Middle frontal gyrus (tissue), 1 donor: ENCODE data around the gene RCSD1.
"Not testable (repeated sequence)": the region's sequence is repeated elsewhere in the genome, so short reads cannot be mapped to it uniquely, and the experiment has no call there.

Experiments used
- DNase-seq: peaks from one replicate; pipeline ENCODE4 v3.0.0-alpha.2; 2015; ENCODE audit warnings: low spot score; ENCODE audit errors: extremely low spot score

The RCSD1 gene

GRCh38 chr1:167629681-167630567 is at the start of gene RCSD1:
RCSD1 (plus strand) TSS chr1:167630232; CDS start chr1:167630424, 192 bp downstream.
- DNase-seq = no peak

- DNase-seq = no peak
These were observed 48.0 kb upstream of the RCSD1 start for GRCh38 chr1:167582064-167582463.

- DNase-seq = no peak
These were observed 47.3 kb upstream of the RCSD1 start for GRCh38 chr1:167582722-167583121.

- no peak for DNase-seq
These were observed 45.5 kb upstream of the RCSD1 start for GRCh38 chr1:167584581-167584980.

- no peak for DNase-seq
These were observed 42.7 kb upstream of the RCSD1 start for GRCh38 chr1:167587342-167587741.

GRCh38 chr1:167587872-167588271 is 42.2 kb upstream of the RCSD1 start:
- DNase-seq = no peak

GRCh38 chr1:167588361-167588760 is 41.7 kb upstream of the RCSD1 start:
- no peak for DNase-seq

GRCh38 chr1:167592475-167592874 is 37.6 kb upstream of the RCSD1 start:
- DNase-seq = no peak

GRCh38 chr1:167593860-167594259 is 36.2 kb upstream of the RCSD1 start:
- no peak for DNase-seq

- no peak for DNase-seq
These were observed 35.2 kb upstream of the RCSD1 start for GRCh38 chr1:167594822-167595221.

- no peak for DNase-seq
These were observed 30.0 kb upstream of the RCSD1 start for GRCh38 chr1:167599957-167600581.

GRCh38 chr1:167601442-167602383 is 28.3 kb upstream of the RCSD1 start:
- no peak for DNase-seq

- no peak for DNase-seq
These were observed 27.2 kb upstream of the RCSD1 start for GRCh38 chr1:167602840-167603239.

- no peak for DNase-seq
These were observed 24.5 kb upstream of the RCSD1 start for GRCh38 chr1:167605576-167605975.

GRCh38 chr1:167611983-167612382 is 18.0 kb upstream of the RCSD1 start:
- no peak for DNase-seq

GRCh38 chr1:167612587-167613385 is 17.2 kb upstream of the RCSD1 start:
- no peak for DNase-seq

- not testable (repeated sequence) for DNase-seq
These were observed 16.0 kb upstream of the RCSD1 start for GRCh38 chr1:167613984-167614383.

GRCh38 chr1:167614851-167615250 is 15.2 kb upstream of the RCSD1 start:
- no peak for DNase-seq

- no peak for DNase-seq
These were observed 13.5 kb upstream of the RCSD1 start for GRCh38 chr1:167616521-167616920.
